H1 (cell line): Measurements from ENCODE around the gene RIPOR1. TPM values are rescaled to one million over a fixed set of nuclear protein-coding genes. Genes with fewer than 3 reads are reported as not detected.

Experiments
- ASH2L ChIP-seq: fragments of 200-600, 300-600 bp; sonication (generic); IDR thresholded peaks from one replicate; pipeline ENCODE4 v1.7.1; 2017; ENCODE audit warnings: low read length
- BACH1 ChIP-seq: IDR thresholded peaks from 2 replicates; pipeline ENCODE4 v1.6.1; 2012; ENCODE audit warnings: low read length, improper control_type of control experiment
- BRCA1 ChIP-seq: IDR thresholded peaks from 2 replicates; pipeline ENCODE4 v1.6.1; 2012; ENCODE audit warnings: low read depth, low read length, improper control_type of control experiment
- CBX8 ChIP-seq: fragments of 300-800, 300-1000 bp; sonication (generic); IDR thresholded peaks from 2 replicates; pipeline ENCODE4 v1.7.1; 2016; ENCODE audit warnings: low read depth, low read length, borderline replicate concordance
- CEBPB ChIP-seq: IDR thresholded peaks from 2 replicates; pipeline ENCODE4 v1.6.1; 2012; ENCODE audit warnings: low read depth, low read length
- FOSL1 ChIP-seq: IDR thresholded peaks from 2 replicates; pipeline ENCODE4 v1.6.1; 2011; ENCODE audit warnings: mild to moderate bottlenecking, low read depth, low read length, moderate library complexity; ENCODE audit not compliant: insufficient read depth
- GABPA ChIP-seq: IDR thresholded peaks from 2 replicates; pipeline ENCODE4 v1.6.1; 2011; ENCODE audit warnings: mild to moderate bottlenecking, low read length, moderate library complexity, borderline replicate concordance; ENCODE audit not compliant: insufficient read depth
- HDAC2 ChIP-seq, 2 experiments: fragments of 300-600 bp in 1 of 2; sonication (generic) in 1 of 2; IDR thresholded peaks; 2 replicates each; pipeline ENCODE4 v1.6.1; 2011 to 2012; ENCODE audit warnings: low read depth in 2 of 2, low read length in 2 of 2, mild to moderate bottlenecking in 2 of 2, moderate library complexity in 2 of 2, borderline replicate concordance in 1 of 2, inconsistent platforms in 1 of 2
- JUND ChIP-seq: IDR thresholded peaks from 2 replicates; pipeline ENCODE4 v1.6.1; 2011; ENCODE audit warnings: mild to moderate bottlenecking, improper control_type of control experiment, low read length
- KDM4A ChIP-seq: IDR thresholded peaks from one replicate; pipeline ENCODE4 v1.7.1; 2012; ENCODE audit warnings: low read depth, mild to moderate bottlenecking, moderate library complexity, low read length, inconsistent platforms; ENCODE audit not compliant: severe bottlenecking
- MAFK ChIP-seq: IDR thresholded peaks from 2 replicates; pipeline ENCODE4 v1.6.1; 2012; ENCODE audit warnings: low read depth, mild to moderate bottlenecking, improper control_type of control experiment, low read length
- PHF8 ChIP-seq: fragments of 200-600 bp; sonication (generic); conservative IDR thresholded peaks from 2 replicates; pipeline ENCODE4 v1.7.1; 2012; ENCODE audit warnings: low read depth, mild to moderate bottlenecking, inconsistent platforms, low read length, moderate library complexity
- POLR2A ChIP-seq, 2 experiments: IDR thresholded peaks; 1 replicate in 1 of 2; 2 replicates in 1 of 2; pipeline ENCODE4 v1.6.1; 2011; ENCODE audit warnings: low read depth in 2 of 2, low read length in 2 of 2, mild to moderate bottlenecking in 2 of 2; ENCODE audit errors: control extremely low read depth in 1 of 2
- RXRA ChIP-seq: IDR thresholded peaks from 2 replicates; pipeline ENCODE4 v1.6.1; 2011; ENCODE audit warnings: low read depth, mild to moderate bottlenecking, low read length, moderate library complexity; ENCODE audit not compliant: insufficient read depth
- SRF ChIP-seq: IDR thresholded peaks from 2 replicates; pipeline ENCODE4 v1.6.1; 2011; ENCODE audit warnings: mild to moderate bottlenecking, low read depth, low read length, moderate library complexity
- TBP ChIP-seq: IDR thresholded peaks from 2 replicates; pipeline ENCODE4 v1.6.1; 2011; ENCODE audit warnings: low read depth, low read length, improper control_type of control experiment
- TCF12 ChIP-seq: IDR thresholded peaks from 2 replicates; pipeline ENCODE4 v1.6.1; 2011; ENCODE audit warnings: low read depth, mild to moderate bottlenecking, low read length
- YY1 ChIP-seq: IDR thresholded peaks from 2 replicates; pipeline ENCODE4 v1.6.1; 2011; ENCODE audit warnings: low read depth, mild to moderate bottlenecking, low read length
- polyA plus RNA-seq, 7 experiments: library from polyadenylated mRNA; depleted of rRNA in 3 of 7; stranded (reverse) in 5 of 7; unstranded in 2 of 7; fragments of >200 nt in 5 of 7; fragments of 200-250 nt in 2 of 7; gene quantifications; 1 replicate in 5 of 7; 2 replicates in 1 of 7; 4 replicates in 1 of 7; pipeline versions ENCODE4 v1.2.1 to v1.2.3, GENCODE V29; 2011 to 2013; ENCODE audit warnings: missing spikeins in 2 of 7, mixed read lengths in 2 of 7
- total RNA-seq: library from RNA; stranded (reverse); fragmentation: NEBNext Ultra II Directional; extraction: Animal tissue kit (Norgen Biotek cat#: 25700); gene quantifications from 2 replicates; pipeline ENCODE4 v1.2.1, GENCODE V29; 2021
- TF ChIP-seq, protein P1 (sequence below): IDR thresholded peaks from 2 replicates; pipeline ENCODE4 v1.6.1; 2012; ENCODE audit warnings: low read length, inconsistent platforms
- TF ChIP-seq, protein P2 (sequence below): IDR thresholded peaks from 2 replicates; pipeline ENCODE4 v1.6.1; 2012; ENCODE audit warnings: inconsistent platforms
- TF ChIP-seq, protein P3 (sequence below): IDR thresholded peaks from 2 replicates; pipeline ENCODE4 v1.6.1; 2011; ENCODE audit warnings: low read depth, mild to moderate bottlenecking, low read length; ENCODE audit not compliant: insufficient read depth

The RIPOR1 gene
- total and polyA plus RNA-seq, 2 of the 8 experiments (the other 6 are each of a cell fraction or from before 2014, with no cell fraction given), result 2.7 to 10.1 TPM

DNA sequence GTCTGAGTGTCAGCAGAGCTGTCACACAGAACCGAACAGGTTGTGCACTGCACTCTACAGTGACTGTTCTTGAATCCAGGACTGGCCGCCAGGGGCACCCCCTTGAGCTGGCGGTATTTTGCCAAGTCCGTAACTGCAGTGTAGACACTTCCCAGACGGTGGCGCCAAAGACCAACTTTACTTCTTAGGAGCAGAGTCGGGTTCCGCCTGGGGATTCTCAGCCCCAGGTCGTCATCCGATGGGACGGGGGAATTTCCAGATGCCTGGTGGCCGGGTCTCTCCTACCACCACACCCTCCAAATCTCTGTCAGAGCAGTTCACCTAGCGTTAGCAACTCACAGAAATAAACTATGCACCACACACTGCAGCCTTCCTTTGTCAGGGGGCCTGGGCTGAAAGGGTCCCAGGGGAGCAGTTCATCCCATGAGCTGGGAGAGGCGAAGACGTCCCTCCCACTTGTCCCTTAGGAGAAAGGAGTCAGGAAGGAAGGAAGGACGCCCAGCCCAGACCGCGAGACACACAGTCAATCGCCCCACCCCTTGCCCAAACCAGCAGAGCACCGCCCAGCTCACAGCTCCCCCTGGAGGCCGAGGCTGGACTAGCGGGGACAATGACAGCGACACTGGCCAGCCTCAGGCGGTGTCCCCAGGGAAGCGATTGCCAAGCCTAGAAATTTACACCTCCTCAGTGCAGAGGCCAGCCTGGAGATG is 7.4 kb upstream of the RIPOR1 start (continued):
- TF ChIP-seq, protein P1, sequence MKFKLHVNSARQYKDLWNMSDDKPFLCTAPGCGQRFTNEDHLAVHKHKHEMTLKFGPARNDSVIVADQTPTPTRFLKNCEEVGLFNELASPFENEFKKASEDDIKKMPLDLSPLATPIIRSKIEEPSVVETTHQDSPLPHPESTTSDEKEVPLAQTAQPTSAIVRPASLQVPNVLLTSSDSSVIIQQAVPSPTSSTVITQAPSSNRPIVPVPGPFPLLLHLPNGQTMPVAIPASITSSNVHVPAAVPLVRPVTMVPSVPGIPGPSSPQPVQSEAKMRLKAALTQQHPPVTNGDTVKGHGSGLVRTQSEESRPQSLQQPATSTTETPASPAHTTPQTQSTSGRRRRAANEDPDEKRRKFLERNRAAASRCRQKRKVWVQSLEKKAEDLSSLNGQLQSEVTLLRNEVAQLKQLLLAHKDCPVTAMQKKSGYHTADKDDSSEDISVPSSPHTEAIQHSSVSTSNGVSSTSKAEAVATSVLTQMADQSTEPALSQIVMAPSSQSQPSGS, result no peak
- 0 out of 2 replicates have a peak, but pooled peaks have one; percentile 26 for TF ChIP-seq YY1
- TF ChIP-seq JUND, result peak; percentile 69; the same call in 1 of the 2 replicates
- TF ChIP-seq HDAC2 (IDR thresholded peaks at IDR 0.05; ENCODE audit: borderline replicate concordance in 1 of 2, low read depth in 2 of 2, low read length in 2 of 2), result peak in 1 of 2 experiments; percentile 75; a peak in 1 of 4 replicates
- TF ChIP-seq MAFK, result no peak; the same call in 1 of the 2 replicates
- TF ChIP-seq CEBPB, result no peak
- TF ChIP-seq BACH1, result no peak
- TF ChIP-seq GABPA, result no peak
- no peak for TF ChIP-seq BRCA1
- peak; percentile 91 for TF ChIP-seq KDM4A
- 0 out of 2 replicates have a peak, but pooled peaks have one; percentile 36 for TF ChIP-seq PHF8
- TF ChIP-seq FOSL1, result no peak
- no peak for TF ChIP-seq CBX8
- no peak for TF ChIP-seq RXRA
- TF ChIP-seq, protein P2, sequence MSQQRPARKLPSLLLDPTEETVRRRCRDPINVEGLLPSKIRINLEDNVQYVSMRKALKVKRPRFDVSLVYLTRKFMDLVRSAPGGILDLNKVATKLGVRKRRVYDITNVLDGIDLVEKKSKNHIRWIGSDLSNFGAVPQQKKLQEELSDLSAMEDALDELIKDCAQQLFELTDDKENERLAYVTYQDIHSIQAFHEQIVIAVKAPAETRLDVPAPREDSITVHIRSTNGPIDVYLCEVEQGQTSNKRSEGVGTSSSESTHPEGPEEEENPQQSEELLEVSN, result no peak
- TF ChIP-seq SRF, result no peak
- 0 out of 2 replicates have a peak, but pooled peaks have one; percentile 22 for TF ChIP-seq TCF12
- no peak; the same call in 1 of the 2 replicates for TF ChIP-seq TBP
- TF ChIP-seq, protein P3, sequence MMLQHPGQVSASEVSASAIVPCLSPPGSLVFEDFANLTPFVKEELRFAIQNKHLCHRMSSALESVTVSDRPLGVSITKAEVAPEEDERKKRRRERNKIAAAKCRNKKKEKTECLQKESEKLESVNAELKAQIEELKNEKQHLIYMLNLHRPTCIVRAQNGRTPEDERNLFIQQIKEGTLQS, result peak; percentile 6; the same call in 1 of the 2 replicates
- 0 out of 3 replicates have a peak, but pooled peaks of 1 of the 2 experiments have one; percentile 45 for TF ChIP-seq POLR2A (IDR thresholded peaks at IDR 0.05; ENCODE audit: control extremely low read depth in 1 of 2, low read depth in 2 of 2, low read length in 2 of 2)
- TF ChIP-seq ASH2L, result peak; percentile 85
